ENCODE measurements around the gene ANTXR2. TPM values are rescaled to one million over a fixed set of nuclear protein-coding genes. Genes with fewer than 3 reads are reported as not detected.

The ANTXR2 gene
- total and polyA plus RNA-seq, 2 of the 13 experiments (the other 11 are each of a cell fraction or from before 2014, with no cell fraction given), result 4.6 to 14.5 TPM

DNA sequence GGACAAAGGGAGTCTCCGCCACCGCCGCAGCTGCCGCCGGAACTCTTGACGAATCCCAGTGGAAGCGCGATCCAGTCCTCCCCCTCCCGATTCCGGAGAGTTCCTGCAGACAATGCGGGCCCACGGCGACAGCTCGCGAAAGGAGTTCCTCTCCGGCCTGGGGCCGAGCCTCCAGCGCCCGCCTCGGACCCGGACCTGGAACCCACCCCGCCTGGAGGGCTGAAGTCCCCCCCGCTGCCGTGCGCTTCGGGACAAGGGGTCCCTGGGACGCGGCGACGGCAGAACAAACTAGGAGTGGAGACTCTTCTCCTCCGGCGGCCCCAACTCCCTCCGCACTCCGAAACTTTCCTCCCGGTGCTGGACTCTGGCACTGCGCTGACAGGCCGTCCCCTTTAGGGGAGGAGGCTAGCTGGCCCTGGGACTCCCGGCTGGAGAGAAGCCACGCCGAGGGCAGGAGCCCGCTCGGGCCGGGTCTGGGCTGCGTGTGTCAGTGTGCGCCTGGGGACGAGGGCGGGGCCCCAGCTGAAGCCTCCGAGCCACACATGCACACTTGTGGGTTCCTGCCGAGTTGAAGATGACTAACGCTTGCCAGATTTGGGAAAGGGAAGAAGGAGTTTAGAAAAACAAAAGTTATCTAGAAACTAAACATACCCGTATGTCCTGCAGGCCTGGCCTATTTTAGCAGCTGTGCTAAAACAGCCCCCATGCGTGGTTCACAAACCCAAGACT, at the start of gene ANTXR2 (continued):
- TF ChIP-seq ZFP82 (CRISPR knock-in tag; IDR thresholded peaks at IDR 0.05; ENCODE audit: borderline replicate concordance), result no peak
- no peak for TF ChIP-seq NFE2 (CRISPR knock-in tag; IDR thresholded peaks at IDR 0.05)
- no peak for TF ChIP-seq ATAD3A (CRISPR knock-in tag; IDR thresholded peaks at IDR 0.05)
- no peak for TF ChIP-seq CBX1 (IDR thresholded peaks at IDR 0.05; ENCODE audit: low read depth)
- no peak for TF ChIP-seq ZFP1 (CRISPR knock-in tag; IDR thresholded peaks at IDR 0.05)
- TF ChIP-seq, protein P1, sequence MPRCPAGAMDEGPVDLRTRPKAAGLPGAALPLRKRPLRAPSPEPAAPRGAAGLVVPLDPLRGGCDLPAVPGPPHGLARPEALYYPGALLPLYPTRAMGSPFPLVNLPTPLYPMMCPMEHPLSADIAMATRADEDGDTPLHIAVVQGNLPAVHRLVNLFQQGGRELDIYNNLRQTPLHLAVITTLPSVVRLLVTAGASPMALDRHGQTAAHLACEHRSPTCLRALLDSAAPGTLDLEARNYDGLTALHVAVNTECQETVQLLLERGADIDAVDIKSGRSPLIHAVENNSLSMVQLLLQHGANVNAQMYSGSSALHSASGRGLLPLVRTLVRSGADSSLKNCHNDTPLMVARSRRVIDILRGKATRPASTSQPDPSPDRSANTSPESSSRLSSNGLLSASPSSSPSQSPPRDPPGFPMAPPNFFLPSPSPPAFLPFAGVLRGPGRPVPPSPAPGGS (CRISPR knock-in tag; IDR thresholded peaks at IDR 0.05), result no peak; the same call in 1 of the 2 replicates
- no peak for TF ChIP-seq PLRG1 (conservative IDR thresholded peaks at IDR 0.05)
- TF ChIP-seq ZBTB8A (CRISPR knock-in tag; IDR thresholded peaks at IDR 0.05; ENCODE audit: borderline replicate concordance, low read depth), result no peak
- no peak for TF ChIP-seq ZNF354B (CRISPR knock-in tag; IDR thresholded peaks at IDR 0.05)
- no peak for TF ChIP-seq ZNF207 (IDR thresholded peaks at IDR 0.05; ENCODE audit: borderline replicate concordance)
- TF ChIP-seq ZEB1 (IDR thresholded peaks at IDR 0.05; ENCODE audit: insufficient replicate concordance, low read depth), result peak; percentile 17
- TF ChIP-seq ZNF296 (CRISPR knock-in tag; conservative IDR thresholded peaks at IDR 0.05), result no peak
- 0 out of 2 replicates have a peak, but pooled peaks have one; percentile 52 for TF ChIP-seq ZNF724P (CRISPR knock-in tag; IDR thresholded peaks at IDR 0.05; ENCODE audit: borderline replicate concordance)
- no peak for TF ChIP-seq NONO (IDR thresholded peaks at IDR 0.05)
- TF ChIP-seq NONO (CRISPR knock-in tag; conservative IDR thresholded peaks at IDR 0.05), result 0 out of 2 replicates have a peak, but pooled peaks have one; percentile 36
- TF ChIP-seq ZNF253 (CRISPR knock-in tag; IDR thresholded peaks at IDR 0.05; ENCODE audit: borderline replicate concordance), result no peak
- TF ChIP-seq ZNF33A (CRISPR knock-in tag; IDR thresholded peaks at IDR 0.05; ENCODE audit: borderline replicate concordance), result peak; percentile 17; the same call in 1 of the 2 replicates
- TF ChIP-seq, protein P2, sequence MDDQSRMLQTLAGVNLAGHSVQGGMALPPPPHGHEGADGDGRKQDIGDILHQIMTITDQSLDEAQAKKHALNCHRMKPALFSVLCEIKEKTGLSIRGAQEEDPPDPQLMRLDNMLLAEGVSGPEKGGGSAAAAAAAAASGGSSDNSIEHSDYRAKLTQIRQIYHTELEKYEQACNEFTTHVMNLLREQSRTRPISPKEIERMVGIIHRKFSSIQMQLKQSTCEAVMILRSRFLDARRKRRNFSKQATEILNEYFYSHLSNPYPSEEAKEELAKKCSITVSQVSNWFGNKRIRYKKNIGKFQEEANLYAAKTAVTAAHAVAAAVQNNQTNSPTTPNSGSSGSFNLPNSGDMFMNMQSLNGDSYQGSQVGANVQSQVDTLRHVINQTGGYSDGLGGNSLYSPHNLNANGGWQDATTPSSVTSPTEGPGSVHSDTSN (CRISPR knock-in tag; IDR thresholded peaks at IDR 0.05; ENCODE audit: borderline replicate concordance), result peak; percentile 54; the same call in 1 of the 2 replicates
- no peak for TF ChIP-seq ZNF589 (CRISPR knock-in tag; conservative IDR thresholded peaks at IDR 0.05)
- TF ChIP-seq SATB2 (CRISPR knock-in tag; IDR thresholded peaks at IDR 0.05), result 0 out of 2 replicates have a peak, but pooled peaks have one; percentile 28
- TF ChIP-seq KDM2A (CRISPR knock-in tag; IDR thresholded peaks at IDR 0.05; ENCODE audit: borderline replicate concordance, low read depth), result no peak; the same call in 1 of the 2 replicates
- TF ChIP-seq, protein P3, sequence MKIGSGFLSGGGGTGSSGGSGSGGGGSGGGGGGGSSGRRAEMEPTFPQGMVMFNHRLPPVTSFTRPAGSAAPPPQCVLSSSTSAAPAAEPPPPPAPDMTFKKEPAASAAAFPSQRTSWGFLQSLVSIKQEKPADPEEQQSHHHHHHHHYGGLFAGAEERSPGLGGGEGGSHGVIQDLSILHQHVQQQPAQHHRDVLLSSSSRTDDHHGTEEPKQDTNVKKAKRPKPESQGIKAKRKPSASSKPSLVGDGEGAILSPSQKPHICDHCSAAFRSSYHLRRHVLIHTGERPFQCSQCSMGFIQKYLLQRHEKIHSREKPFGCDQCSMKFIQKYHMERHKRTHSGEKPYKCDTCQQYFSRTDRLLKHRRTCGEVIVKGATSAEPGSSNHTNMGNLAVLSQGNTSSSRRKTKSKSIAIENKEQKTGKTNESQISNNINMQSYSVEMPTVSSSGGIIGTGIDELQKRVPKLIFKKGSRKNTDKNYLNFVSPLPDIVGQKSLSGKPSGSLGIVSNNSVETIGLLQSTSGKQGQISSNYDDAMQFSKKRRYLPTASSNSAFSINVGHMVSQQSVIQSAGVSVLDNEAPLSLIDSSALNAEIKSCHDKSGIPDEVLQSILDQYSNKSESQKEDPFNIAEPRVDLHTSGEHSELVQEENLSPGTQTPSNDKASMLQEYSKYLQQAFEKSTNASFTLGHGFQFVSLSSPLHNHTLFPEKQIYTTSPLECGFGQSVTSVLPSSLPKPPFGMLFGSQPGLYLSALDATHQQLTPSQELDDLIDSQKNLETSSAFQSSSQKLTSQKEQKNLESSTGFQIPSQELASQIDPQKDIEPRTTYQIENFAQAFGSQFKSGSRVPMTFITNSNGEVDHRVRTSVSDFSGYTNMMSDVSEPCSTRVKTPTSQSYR (CRISPR knock-in tag; IDR thresholded peaks at IDR 0.05; ENCODE audit: borderline replicate concordance), result no peak
- TF ChIP-seq MEIS2 (CRISPR knock-in tag; IDR thresholded peaks at IDR 0.05), result peak; percentile 72; the same call in 1 of the 2 replicates
- peak; percentile 94 for TF ChIP-seq NAIF1 (CRISPR knock-in tag; IDR thresholded peaks at IDR 0.05; ENCODE audit: borderline replicate concordance)
- TF ChIP-seq JUNB (CRISPR knock-in tag; IDR thresholded peaks at IDR 0.05; ENCODE audit: borderline replicate concordance), result no peak
- TF ChIP-seq MXD4 (CRISPR knock-in tag; IDR thresholded peaks at IDR 0.05), result no peak
- TF ChIP-seq NR2F2 (IDR thresholded peaks at IDR 0.05; ENCODE audit: borderline replicate concordance, low read depth), result no peak

All from HepG2 (cell line).